ENCODE results near the gene SVOPL. TPM values are rescaled to one million over a fixed set of nuclear protein-coding genes. Genes with fewer than 3 reads are reported as not detected.

SVOPL gene
- total and polyA plus RNA-seq, 10 of the 15 experiments (the other 5 are each of a cell fraction or from before 2014, with no cell fraction given) = 0.15 TPM; not detected in 9

DNA sequence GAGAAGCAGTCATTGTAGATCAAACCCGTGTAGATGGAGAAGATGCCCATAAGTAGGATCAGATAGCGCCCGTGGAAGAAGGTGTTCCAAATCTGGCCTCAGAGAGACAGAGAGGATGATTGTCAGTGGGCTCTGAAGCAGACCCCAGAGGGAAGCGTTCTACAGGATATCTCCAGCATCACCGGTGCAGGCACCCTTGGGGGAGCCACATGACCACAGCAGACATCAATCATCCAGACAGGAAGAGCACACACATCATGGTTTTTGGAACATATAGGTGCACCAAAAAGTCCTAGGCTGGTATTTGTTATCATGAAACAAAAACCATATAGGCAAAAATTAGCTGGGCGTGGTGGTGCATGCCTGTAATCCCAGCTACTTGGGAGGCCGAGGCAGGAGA is 44.0 kb upstream of the SVOPL start (continued):
- TF ChIP-seq ZNF274 (IDR thresholded peaks at IDR 0.05; ENCODE audit: insufficient read depth, insufficient read length) (no peak), HDAC2 (IDR thresholded peaks at IDR 0.05) (no peak), CEBPB (IDR thresholded peaks at IDR 0.05; ENCODE audit: borderline replicate concordance in 1 of 2, low read depth in 2 of 2, low read length in 2 of 2) (no peak), JUNB (IDR thresholded peaks at IDR 0.05) (no peak), WRNIP1 (IDR thresholded peaks at IDR 0.05; ENCODE audit: borderline replicate concordance, low read depth, low read length) (no peak), SREBF1 (IDR thresholded peaks at IDR 0.05; ENCODE audit: low read length) (no peak)

DNA sequence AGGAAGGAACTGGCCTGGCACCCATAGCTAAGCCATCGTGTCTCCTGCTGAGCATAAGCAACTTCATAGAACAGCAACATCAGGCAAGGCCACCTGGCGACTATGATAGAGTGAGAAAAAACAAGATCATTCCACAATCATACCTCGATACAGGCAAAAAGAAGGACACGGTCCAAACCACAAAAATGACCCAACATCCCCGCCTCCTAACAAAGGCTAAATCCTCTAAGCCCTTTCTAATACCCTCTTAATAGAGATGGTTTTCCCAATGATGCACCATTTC is 40.2 kb upstream of the SVOPL start:
- no peak overlapping the region for H3K27ac ChIP-seq (ENCODE audit: control insufficient read depth, insufficient read depth)
- intact Hi-C loops (cut with micrococcal nuclease; ENCODE audit: unreplicated experiment) = no loop called here
- H3K36me3 ChIP-seq (ENCODE audit: control insufficient read depth in 2 of 2, insufficient read depth in 2 of 2, low read length in 1 of 2) = no peaks in the 10 kb centered on the region
- ChIA-PET SMC1A (ENCODE audit: uncharacterized antibody, unreplicated experiment) (no interaction called here), RAD21 (ENCODE audit: unreplicated experiment) (interaction anchor here (1.6 kb wide), 1 partner anchor 580 kb away, joined by 6 read pairs; no protein-coding TSS in a partner anchor), CTCF (interaction anchor here (2.4 kb wide), 1 partner anchor 580 kb away, joined by 9 read pairs; no protein-coding TSS in a partner anchor), POLR2A (no interaction called here)
- ATAC-seq (no peak), DNase-seq (ENCODE audit: low read depth, low spot score) (no peak), FAIRE-seq (no peak)
- H3K9me3 ChIP-seq (replicated peaks; ENCODE audit: control insufficient read depth, insufficient read depth, low read length) = no peaks in the 10 kb centered on the region; the same call in 1 of the 3 replicates
- no peak overlapping the region for H3K4me3 ChIP-seq
- H3K4me1 ChIP-seq (ENCODE audit: control insufficient read depth, insufficient read depth, low read length) = no peaks in the 10 kb centered on the region
- no peak overlapping the region for H3K9ac ChIP-seq (ENCODE audit: control insufficient read depth, insufficient read depth, low read length)
- no peaks in the 10 kb centered on the region for H3K79me2 ChIP-seq (ENCODE audit: control insufficient read depth, insufficient read depth, low read length)
- BruUV-seq (replicated peaks) = no TSS peak
- no peak overlapping the region for H3K4me2 ChIP-seq (ENCODE audit: control insufficient read depth, insufficient read depth)
- 49% methylated on average over 5 of the region's 5 CpGs for WGBS (ENCODE audit: insufficient coverage, insufficient replicate concordance, low lambda C conversion rate, missing lambda C conversion rate)
- H4K20me1 ChIP-seq (ENCODE audit: control insufficient read depth, insufficient read depth) = no peaks in the 10 kb centered on the region
- in situ Hi-C loops (cut with MboI) = loop anchor here (25.0 kb wide), 1 partner anchor 1129 kb away; no protein-coding TSS in a partner anchor
- no peak overlapping the region for H2AFZ ChIP-seq (ENCODE audit: control insufficient read depth, low read depth, low read length)
- H3K27me3 ChIP-seq (replicated peaks in 1 of 2; ENCODE audit: control insufficient read depth in 2 of 2, insufficient read depth in 2 of 2, low read length in 1 of 2) = no peaks in the 10 kb centered on the region
- TF ChIP-seq BMI1 (IDR thresholded peaks at IDR 0.05; ENCODE audit: borderline replicate concordance) (no peak), ASH2L (IDR thresholded peaks at IDR 0.05; ENCODE audit: borderline replicate concordance, low read depth) (no peak), TCF7 (IDR thresholded peaks at IDR 0.05; ENCODE audit: borderline replicate concordance) (no peak), NFXL1 (IDR thresholded peaks at IDR 0.05; ENCODE audit: borderline replicate concordance) (no peak), EZH2 (IDR thresholded peaks at IDR 0.05; ENCODE audit: borderline replicate concordance, control insufficient read depth, low read depth, low read length) (no peak), RELA (IDR thresholded peaks at IDR 0.05; ENCODE audit: borderline replicate concordance, partially characterized antibody) (no peak), SKIL (IDR thresholded peaks at IDR 0.05; ENCODE audit: low read depth, poor library complexity, severe bottlenecking) (no peak), RB1 (IDR thresholded peaks at IDR 0.05; ENCODE audit: borderline replicate concordance) (no peak), LARP7 (IDR thresholded peaks at IDR 0.05) (no peak), NRF1 (conservative IDR thresholded peaks at IDR 0.05; ENCODE audit: low read depth, low read length) (no peak), IRF4 (IDR thresholded peaks at IDR 0.05; ENCODE audit: low read depth, low read length) (no peak), STAT1 (conservative IDR thresholded peaks at IDR 0.05) (no peak), NFYB (IDR thresholded peaks at IDR 0.05; ENCODE audit: insufficient read depth, low read depth, low read length) (no peak)
